Panc1 (cell line): Measurements from ENCODE around the gene SLX4IP.

ENCODE experiments used
- TCF7L2 ChIP-seq: IDR thresholded peaks from 2 replicates; pipeline ENCODE4 v1.6.1; 2011; ENCODE audit warnings: mild to moderate bottlenecking, low read depth, low read length, inconsistent platforms
- TF ChIP-seq, protein P1 (sequence below): fragments of 450-650 bp; IDR thresholded peaks from 2 replicates; pipeline ENCODE4 v1.5.1; 2017; ENCODE audit warnings: mild to moderate bottlenecking
- TF ChIP-seq, protein P2 (sequence below), 2 experiments: IDR thresholded peaks; 2 replicates each; pipeline ENCODE4 v1.6.1; 2011 to 2012; ENCODE audit warnings: low read depth in 2 of 2, control low read depth in 1 of 2, low read length in 1 of 2, mild to moderate bottlenecking in 1 of 2, moderate library complexity in 1 of 2; ENCODE audit not compliant: insufficient read depth in 1 of 2

DNA sequence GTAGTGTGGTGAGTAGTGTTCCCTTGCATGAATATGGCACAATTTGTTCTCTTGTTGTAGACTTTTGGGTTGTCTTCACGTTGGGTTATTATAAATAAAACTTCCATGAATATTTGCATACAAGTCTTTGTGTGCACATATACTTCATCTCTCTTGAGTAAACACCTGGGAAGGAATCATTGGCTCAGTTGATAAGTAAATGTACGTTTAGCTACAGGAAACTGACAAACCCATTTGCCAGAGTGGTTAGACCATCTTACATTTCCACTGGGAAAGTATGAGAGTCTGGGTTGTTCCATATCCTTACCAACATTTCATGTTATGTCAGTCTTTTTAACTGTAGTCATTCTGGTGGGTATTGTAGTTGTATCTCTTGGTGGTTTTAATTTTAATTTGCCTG lies 119.2 kb downstream of the SLX4IP start:
- TF ChIP-seq, protein P1, sequence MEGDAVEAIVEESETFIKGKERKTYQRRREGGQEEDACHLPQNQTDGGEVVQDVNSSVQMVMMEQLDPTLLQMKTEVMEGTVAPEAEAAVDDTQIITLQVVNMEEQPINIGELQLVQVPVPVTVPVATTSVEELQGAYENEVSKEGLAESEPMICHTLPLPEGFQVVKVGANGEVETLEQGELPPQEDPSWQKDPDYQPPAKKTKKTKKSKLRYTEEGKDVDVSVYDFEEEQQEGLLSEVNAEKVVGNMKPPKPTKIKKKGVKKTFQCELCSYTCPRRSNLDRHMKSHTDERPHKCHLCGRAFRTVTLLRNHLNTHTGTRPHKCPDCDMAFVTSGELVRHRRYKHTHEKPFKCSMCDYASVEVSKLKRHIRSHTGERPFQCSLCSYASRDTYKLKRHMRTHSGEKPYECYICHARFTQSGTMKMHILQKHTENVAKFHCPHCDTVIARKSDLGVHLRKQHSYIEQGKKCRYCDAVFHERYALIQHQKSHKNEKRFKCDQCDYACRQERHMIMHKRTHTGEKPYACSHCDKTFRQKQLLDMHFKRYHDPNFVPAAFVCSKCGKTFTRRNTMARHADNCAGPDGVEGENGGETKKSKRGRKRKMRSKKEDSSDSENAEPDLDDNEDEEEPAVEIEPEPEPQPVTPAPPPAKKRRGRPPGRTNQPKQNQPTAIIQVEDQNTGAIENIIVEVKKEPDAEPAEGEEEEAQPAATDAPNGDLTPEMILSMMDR: no peak
- no peak for TF ChIP-seq TCF7L2
- TF ChIP-seq, protein P2, sequence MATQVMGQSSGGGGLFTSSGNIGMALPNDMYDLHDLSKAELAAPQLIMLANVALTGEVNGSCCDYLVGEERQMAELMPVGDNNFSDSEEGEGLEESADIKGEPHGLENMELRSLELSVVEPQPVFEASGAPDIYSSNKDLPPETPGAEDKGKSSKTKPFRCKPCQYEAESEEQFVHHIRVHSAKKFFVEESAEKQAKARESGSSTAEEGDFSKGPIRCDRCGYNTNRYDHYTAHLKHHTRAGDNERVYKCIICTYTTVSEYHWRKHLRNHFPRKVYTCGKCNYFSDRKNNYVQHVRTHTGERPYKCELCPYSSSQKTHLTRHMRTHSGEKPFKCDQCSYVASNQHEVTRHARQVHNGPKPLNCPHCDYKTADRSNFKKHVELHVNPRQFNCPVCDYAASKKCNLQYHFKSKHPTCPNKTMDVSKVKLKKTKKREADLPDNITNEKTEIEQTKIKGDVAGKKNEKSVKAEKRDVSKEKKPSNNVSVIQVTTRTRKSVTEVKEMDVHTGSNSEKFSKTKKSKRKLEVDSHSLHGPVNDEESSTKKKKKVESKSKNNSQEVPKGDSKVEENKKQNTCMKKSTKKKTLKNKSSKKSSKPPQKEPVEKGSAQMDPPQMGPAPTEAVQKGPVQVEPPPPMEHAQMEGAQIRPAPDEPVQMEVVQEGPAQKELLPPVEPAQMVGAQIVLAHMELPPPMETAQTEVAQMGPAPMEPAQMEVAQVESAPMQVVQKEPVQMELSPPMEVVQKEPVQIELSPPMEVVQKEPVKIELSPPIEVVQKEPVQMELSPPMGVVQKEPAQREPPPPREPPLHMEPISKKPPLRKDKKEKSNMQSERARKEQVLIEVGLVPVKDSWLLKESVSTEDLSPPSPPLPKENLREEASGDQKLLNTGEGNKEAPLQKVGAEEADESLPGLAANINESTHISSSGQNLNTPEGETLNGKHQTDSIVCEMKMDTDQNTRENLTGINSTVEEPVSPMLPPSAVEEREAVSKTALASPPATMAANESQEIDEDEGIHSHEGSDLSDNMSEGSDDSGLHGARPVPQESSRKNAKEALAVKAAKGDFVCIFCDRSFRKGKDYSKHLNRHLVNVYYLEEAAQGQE (IDR thresholded peaks at IDR 0.05; ENCODE audit: insufficient read depth in 1 of 2, low read depth in 2 of 2, low read length in 1 of 2): no peak
